Thyroid gland (tissue), 4 donors: ENCODE measurements around the gene STAC3.

Experiments
- POLR2A ChIP-seq, 2 donors: fragments of 450-650 bp; IDR thresholded peaks; one replicate each; pipeline ENCODE4 v1.6.1; 2017; ENCODE audit warnings: antibody characterized with exemption in 2 of 2, mild to moderate bottlenecking in 2 of 2, moderate library complexity in 1 of 2
- TF ChIP-seq, protein P1 (sequence below), 6 experiments: fragments of 200-600 bp in 3 of 6; fragments of 450-650 bp in 3 of 6; sonication (generic) in 3 of 6; IDR thresholded peaks; one replicate each; pipeline ENCODE4 v1.5.1; 2016 to 2019; ENCODE audit warnings: antibody characterized with exemption in 6 of 6, mild to moderate bottlenecking in 2 of 6, inconsistent platforms in 1 of 6, moderate library complexity in 1 of 6

DNA sequence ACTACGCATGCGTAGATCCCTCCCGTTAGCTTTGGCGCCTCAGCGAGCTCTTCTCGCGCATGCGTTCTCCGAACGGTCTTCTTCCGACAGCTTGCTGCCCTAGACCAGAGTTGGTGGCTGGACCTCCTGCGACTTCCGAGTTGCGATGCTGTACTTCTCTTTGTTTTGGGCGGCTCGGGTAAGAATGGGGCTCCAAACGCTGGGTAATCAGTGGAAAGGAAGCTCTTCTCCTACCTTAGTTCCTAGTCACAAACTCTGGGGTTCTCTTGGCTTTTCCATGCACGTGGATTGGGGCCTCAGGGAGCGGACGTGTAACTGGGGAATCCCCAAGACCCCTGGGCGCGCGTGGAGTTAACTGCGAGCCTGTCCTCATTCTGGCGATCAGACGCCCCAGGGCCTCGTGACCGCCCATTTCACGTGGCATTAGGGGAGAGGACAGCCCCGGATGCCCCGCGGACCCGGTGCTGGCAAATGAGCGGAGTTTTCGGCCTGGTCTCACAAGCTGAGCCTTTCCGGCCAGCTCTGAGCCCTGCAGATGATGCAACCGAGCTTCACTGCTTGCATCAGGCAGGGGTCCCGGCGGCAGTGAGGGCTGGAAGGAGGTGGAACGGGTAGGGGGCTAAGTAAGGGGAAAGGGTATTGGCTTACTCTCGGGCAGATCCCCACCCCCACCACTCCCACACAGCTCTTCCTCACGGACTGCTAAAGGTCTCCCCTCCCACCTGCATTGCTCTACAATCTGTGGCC lies 21.2 kb downstream of the STAC3 start, which contains the start of gene SHMT2:
- TF ChIP-seq, protein P1, sequence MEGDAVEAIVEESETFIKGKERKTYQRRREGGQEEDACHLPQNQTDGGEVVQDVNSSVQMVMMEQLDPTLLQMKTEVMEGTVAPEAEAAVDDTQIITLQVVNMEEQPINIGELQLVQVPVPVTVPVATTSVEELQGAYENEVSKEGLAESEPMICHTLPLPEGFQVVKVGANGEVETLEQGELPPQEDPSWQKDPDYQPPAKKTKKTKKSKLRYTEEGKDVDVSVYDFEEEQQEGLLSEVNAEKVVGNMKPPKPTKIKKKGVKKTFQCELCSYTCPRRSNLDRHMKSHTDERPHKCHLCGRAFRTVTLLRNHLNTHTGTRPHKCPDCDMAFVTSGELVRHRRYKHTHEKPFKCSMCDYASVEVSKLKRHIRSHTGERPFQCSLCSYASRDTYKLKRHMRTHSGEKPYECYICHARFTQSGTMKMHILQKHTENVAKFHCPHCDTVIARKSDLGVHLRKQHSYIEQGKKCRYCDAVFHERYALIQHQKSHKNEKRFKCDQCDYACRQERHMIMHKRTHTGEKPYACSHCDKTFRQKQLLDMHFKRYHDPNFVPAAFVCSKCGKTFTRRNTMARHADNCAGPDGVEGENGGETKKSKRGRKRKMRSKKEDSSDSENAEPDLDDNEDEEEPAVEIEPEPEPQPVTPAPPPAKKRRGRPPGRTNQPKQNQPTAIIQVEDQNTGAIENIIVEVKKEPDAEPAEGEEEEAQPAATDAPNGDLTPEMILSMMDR (IDR thresholded peaks at IDR 0.05), result no peak
- TF ChIP-seq POLR2A (IDR thresholded peaks at IDR 0.05), result peak in 1 of 2 donors; percentile 43
